NCI-H2107 treated with DMSO at 0.1 percent for 48 hours (cell line): ENCODE results near the gene FGGY.
"Not testable (repeated sequence)": the region's sequence is repeated elsewhere in the genome, so short reads cannot be mapped to it uniquely, and the experiment has no call there.

Source experiments
- DNase-seq: peaks from one replicate; lab custom pipeline; 2025; ENCODE audit not compliant: unreplicated experiment; lab: John Stamatoyannopoulos, UW

FGGY gene

GRCh38 chr1:59609245-59609644 is 312.4 kb downstream of the FGGY start:
- no peak for DNase-seq

GRCh38 chr1:59610499-59610898 is 313.6 kb downstream of the FGGY start:
- not testable (repeated sequence) for DNase-seq

GRCh38 chr1:59617434-59617833 is 320.5 kb downstream of the FGGY start:
- DNase-seq, result no peak

GRCh38 chr1:59619557-59619956 is 322.7 kb downstream of the FGGY start:
- no peak for DNase-seq

- no peak for DNase-seq
Observed at GRCh38 chr1:59625384-59625783, 328.5 kb downstream of the FGGY start.

GRCh38 chr1:59631561-59632255 is 334.8 kb downstream of the FGGY start:
- DNase-seq, result no peak

- no peak for DNase-seq
Observed at GRCh38 chr1:59635097-59635496, 338.2 kb downstream of the FGGY start.

GRCh38 chr1:59638231-59638711 is 341.4 kb downstream of the FGGY start:
- DNase-seq, result no peak

GRCh38 chr1:59639266-59639665 is 342.4 kb downstream of the FGGY start:
- DNase-seq, result no peak

- DNase-seq, result no peak
Observed at GRCh38 chr1:59640851-59641250, 344.0 kb downstream of the FGGY start.

- DNase-seq, result no peak
Observed at GRCh38 chr1:59641836-59642235, 344.9 kb downstream of the FGGY start.

GRCh38 chr1:59643526-59643925 is 346.6 kb downstream of the FGGY start:
- DNase-seq, result no peak

- no peak for DNase-seq
Observed at GRCh38 chr1:59645893-59646292, 349.0 kb downstream of the FGGY start.

GRCh38 chr1:59653142-59653958 is 356.5 kb downstream of the FGGY start:
- not testable (repeated sequence) for DNase-seq

GRCh38 chr1:59653968-59654367 is 357.1 kb downstream of the FGGY start:
- DNase-seq, result no peak

GRCh38 chr1:59657873-59658465 is 361.1 kb downstream of the FGGY start:
- DNase-seq, result no peak

GRCh38 chr1:59664166-59664565 is 367.3 kb downstream of the FGGY start:
- DNase-seq, result no peak

GRCh38 chr1:59666106-59666505 is 369.2 kb downstream of the FGGY start:
- no peak for DNase-seq

GRCh38 chr1:59667020-59667419 is 370.1 kb downstream of the FGGY start:
- no peak for DNase-seq

GRCh38 chr1:59669752-59670312 is 372.9 kb downstream of the FGGY start:
- no peak for DNase-seq

- DNase-seq, result no peak
Observed at GRCh38 chr1:59670662-59671061, 373.8 kb downstream of the FGGY start.
